ENCODE data around the gene BIRC3.

DNA sequence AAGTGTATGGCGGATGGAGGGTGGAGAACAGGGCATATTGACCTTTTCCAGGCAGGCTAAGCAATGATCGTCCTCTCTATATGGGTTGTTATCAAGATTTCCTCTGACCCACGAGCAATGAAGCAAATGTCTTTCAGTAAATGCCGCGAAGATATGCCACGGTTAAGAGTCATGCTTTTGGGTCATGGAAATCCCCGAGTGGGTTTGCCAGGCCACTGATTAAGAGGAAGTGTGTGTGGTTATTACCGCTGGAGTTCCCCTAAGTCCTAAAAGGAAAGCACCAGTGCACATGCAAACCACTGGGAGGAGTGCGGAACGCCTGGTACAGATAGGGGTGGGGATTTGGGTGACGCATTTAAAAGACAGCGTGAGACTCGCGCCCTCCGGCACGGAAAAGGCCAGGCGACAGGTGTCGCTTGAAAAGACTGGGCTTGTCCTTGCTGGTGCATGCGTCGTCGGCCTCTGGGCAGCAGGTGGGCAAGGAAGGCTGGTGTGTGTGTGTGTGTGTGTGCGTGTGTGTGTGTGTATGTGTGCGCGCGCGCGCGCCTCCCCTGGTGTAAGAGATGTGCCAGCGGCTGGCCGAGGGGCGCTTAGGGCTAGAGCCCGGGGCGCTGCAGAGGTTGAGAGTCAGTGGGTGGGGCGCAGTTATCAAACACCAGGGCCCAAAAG, at the start of gene BIRC3:
- TF ChIP-seq, protein P1, sequence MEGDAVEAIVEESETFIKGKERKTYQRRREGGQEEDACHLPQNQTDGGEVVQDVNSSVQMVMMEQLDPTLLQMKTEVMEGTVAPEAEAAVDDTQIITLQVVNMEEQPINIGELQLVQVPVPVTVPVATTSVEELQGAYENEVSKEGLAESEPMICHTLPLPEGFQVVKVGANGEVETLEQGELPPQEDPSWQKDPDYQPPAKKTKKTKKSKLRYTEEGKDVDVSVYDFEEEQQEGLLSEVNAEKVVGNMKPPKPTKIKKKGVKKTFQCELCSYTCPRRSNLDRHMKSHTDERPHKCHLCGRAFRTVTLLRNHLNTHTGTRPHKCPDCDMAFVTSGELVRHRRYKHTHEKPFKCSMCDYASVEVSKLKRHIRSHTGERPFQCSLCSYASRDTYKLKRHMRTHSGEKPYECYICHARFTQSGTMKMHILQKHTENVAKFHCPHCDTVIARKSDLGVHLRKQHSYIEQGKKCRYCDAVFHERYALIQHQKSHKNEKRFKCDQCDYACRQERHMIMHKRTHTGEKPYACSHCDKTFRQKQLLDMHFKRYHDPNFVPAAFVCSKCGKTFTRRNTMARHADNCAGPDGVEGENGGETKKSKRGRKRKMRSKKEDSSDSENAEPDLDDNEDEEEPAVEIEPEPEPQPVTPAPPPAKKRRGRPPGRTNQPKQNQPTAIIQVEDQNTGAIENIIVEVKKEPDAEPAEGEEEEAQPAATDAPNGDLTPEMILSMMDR (IDR thresholded peaks at IDR 0.05; ENCODE audit: control extremely low read depth in 1 of 3, insufficient read depth in 1 of 3, low read depth in 1 of 3, low read length in 3 of 3): peak in 2 of 3 experiments; percentile 10 to 26; a peak in 3 of 4 replicates
- TF ChIP-seq HDAC2 (IDR thresholded peaks at IDR 0.05; ENCODE audit: borderline replicate concordance in 1 of 2, low read depth in 2 of 2, low read length in 2 of 2): 0 out of 4 replicates have a peak, but pooled peaks of 1 of the 2 experiments have one; percentile 30
- TF ChIP-seq, protein P2, sequence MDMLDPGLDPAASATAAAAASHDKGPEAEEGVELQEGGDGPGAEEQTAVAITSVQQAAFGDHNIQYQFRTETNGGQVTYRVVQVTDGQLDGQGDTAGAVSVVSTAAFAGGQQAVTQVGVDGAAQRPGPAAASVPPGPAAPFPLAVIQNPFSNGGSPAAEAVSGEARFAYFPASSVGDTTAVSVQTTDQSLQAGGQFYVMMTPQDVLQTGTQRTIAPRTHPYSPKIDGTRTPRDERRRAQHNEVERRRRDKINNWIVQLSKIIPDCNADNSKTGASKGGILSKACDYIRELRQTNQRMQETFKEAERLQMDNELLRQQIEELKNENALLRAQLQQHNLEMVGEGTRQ (IDR thresholded peaks at IDR 0.05; ENCODE audit: low read length): no peak
- TF ChIP-seq CHD1 (IDR thresholded peaks at IDR 0.05; ENCODE audit: low read depth, low read length): no peak
- TF ChIP-seq ZNF274 (IDR thresholded peaks at IDR 0.05; ENCODE audit: borderline replicate concordance, extremely low read depth, low read length): no peak
- TF ChIP-seq YY1 (IDR thresholded peaks at IDR 0.05; ENCODE audit: low read depth, low read length): 0 out of 2 replicates have a peak, but pooled peaks have one; percentile 5
- TF ChIP-seq POLR2AphosphoS5 (IDR thresholded peaks at IDR 0.05; ENCODE audit: low read depth, low read length): no peak
- no peak for TF ChIP-seq CBX5 (IDR thresholded peaks at IDR 0.05; ENCODE audit: low read depth, low read length)
- TF ChIP-seq POLR2A (IDR thresholded peaks at IDR 0.05; ENCODE audit: control extremely low read depth in 1 of 2, low read depth in 2 of 2, low read length in 2 of 2): no peak
- 0 out of 2 replicates have a peak, but pooled peaks have one; percentile 19 for TF ChIP-seq TBP (IDR thresholded peaks at IDR 0.05; ENCODE audit: low read depth, low read length)
- peak; percentile 31; the same call in 1 of the 2 replicates for TF ChIP-seq TEAD4 (IDR thresholded peaks at IDR 0.05; ENCODE audit: low read depth, low read length)
- TF ChIP-seq, protein P3, sequence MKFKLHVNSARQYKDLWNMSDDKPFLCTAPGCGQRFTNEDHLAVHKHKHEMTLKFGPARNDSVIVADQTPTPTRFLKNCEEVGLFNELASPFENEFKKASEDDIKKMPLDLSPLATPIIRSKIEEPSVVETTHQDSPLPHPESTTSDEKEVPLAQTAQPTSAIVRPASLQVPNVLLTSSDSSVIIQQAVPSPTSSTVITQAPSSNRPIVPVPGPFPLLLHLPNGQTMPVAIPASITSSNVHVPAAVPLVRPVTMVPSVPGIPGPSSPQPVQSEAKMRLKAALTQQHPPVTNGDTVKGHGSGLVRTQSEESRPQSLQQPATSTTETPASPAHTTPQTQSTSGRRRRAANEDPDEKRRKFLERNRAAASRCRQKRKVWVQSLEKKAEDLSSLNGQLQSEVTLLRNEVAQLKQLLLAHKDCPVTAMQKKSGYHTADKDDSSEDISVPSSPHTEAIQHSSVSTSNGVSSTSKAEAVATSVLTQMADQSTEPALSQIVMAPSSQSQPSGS (IDR thresholded peaks at IDR 0.05; ENCODE audit: low read length): no peak
- TF ChIP-seq CREB1 (IDR thresholded peaks at IDR 0.05): peak; percentile 76; the same call in 1 of the 2 replicates
- TF ChIP-seq RAD21 (IDR thresholded peaks at IDR 0.05 in 1 of 2, conservative IDR thresholded peaks at IDR 0.05 in 1 of 2; ENCODE audit: low read depth in 2 of 2, low read length in 2 of 2): peak in 1 of 2 experiments; percentile 6; a peak in 1 of 4 replicates
